Gastroesophageal sphincter (tissue), 4 donors: ENCODE results near the gene CAMK2N2. TPM values are rescaled to one million over a fixed set of nuclear protein-coding genes. Genes with fewer than 3 reads are reported as not detected.

ENCODE experiments used
- ATAC-seq: fragments of 150-250 bp; one replicate; pipeline ENCODE4 v1.9.1; 2016; ENCODE audit warnings: mild to moderate bottlenecking, moderate library complexity
- H3K27ac ChIP-seq, 4 donors: fragments of 200-600 bp; sonication (generic) in 3 of 4; 1 replicate in 3 of 4; 2 replicates in 1 of 4; pipeline ENCODE4 v1.5.1; 2016 to 2019
- H3K27me3 ChIP-seq: fragments of 200-600 bp; sonication (generic); one replicate; pipeline ENCODE4 v1.5.1; 2019
- H3K36me3 ChIP-seq, 2 donors: fragments of 200-600 bp; sonication (generic); one replicate each; pipeline ENCODE4 v1.5.1; 2019; ENCODE audit warnings: control low read depth in 1 of 2
- H3K4me1 ChIP-seq, 3 donors: fragments of 200-600 bp; sonication (generic); 1 replicate in 2 of 3; 2 replicates in 1 of 3; pipeline ENCODE4 v1.5.1; 2016 to 2019; ENCODE audit warnings: control low read depth in 2 of 3
- H3K4me3 ChIP-seq, 2 donors: fragments of 200-600 bp; sonication (generic); one replicate each; pipeline ENCODE4 v1.5.1; 2019; ENCODE audit warnings: mild to moderate bottlenecking in 1 of 2, moderate library complexity in 1 of 2
- H3K9me3 ChIP-seq, 3 donors: fragments of 200-600 bp; sonication (generic); one replicate each; pipeline ENCODE4 v1.5.1; 2017 to 2019; ENCODE audit warnings: control low read depth in 2 of 3
- CTCF ChIP-seq, 4 experiments: fragments of 200-600 bp in 2 of 4; fragments of 450-650 bp in 2 of 4; sonication (generic) in 1 of 4; IDR thresholded peaks; one replicate each; pipeline ENCODE4 v1.5.1; 2017 to 2019; ENCODE audit warnings: antibody characterized with exemption in 4 of 4, mild to moderate bottlenecking in 2 of 4, moderate library complexity in 2 of 4
- EP300 ChIP-seq: sonication (generic); formaldehyde crosslinking; IDR thresholded peaks from one replicate; pipeline ENCODE4 v1.6.1; 2017; ENCODE audit warnings: antibody characterized with exemption, mild to moderate bottlenecking
- POLR2A ChIP-seq, 2 donors: fragments of 450-650 bp; IDR thresholded peaks; one replicate each; pipeline ENCODE4 v1.6.1; 2017; ENCODE audit warnings: antibody characterized with exemption in 2 of 2, mild to moderate bottlenecking in 2 of 2, moderate library complexity in 1 of 2
- POLR2AphosphoS5 ChIP-seq: sonication (generic); formaldehyde crosslinking; IDR thresholded peaks from one replicate; pipeline ENCODE4 v1.6.1; 2017; ENCODE audit warnings: antibody characterized with exemption
- WGBS, 2 donors: methylation state at CpG; one replicate each; pipeline ENCODE4 v1.1.5; 2018; ENCODE audit warnings: low coverage in 1 of 2; 5-methylcytosine and 5-hydroxymethylcytosine counted together
- total RNA-seq, 4 donors: library from RNA; depleted of rRNA; stranded (reverse); fragments of >200 nt; gene quantifications; one replicate each; pipeline ENCODE4 v1.1.0, GENCODE V29; 2016

Gene CAMK2N2
- total RNA-seq, 4 donors from 2014 or later: not detected

- ATAC-seq: no peak
- peaks cover 0 to 53% of the 10 kb centered on the region in 2 donors for H3K36me3 ChIP-seq
- TF ChIP-seq POLR2A (IDR thresholded peaks at IDR 0.05) (no peak), POLR2AphosphoS5 (no peak), CTCF (IDR thresholded peaks at IDR 0.05) (no peak), EP300 (no peak)
- H3K4me1 ChIP-seq: peaks cover 0 to 34% (median 12%) of the 10 kb centered on the region in 3 donors
- H3K4me3 ChIP-seq: peak overlapping the region in 1 of 2 donors; percentile 69
- 56% methylated on average over 2 to 3 of the region's 3 CpGs for WGBS, 2 donors
- no peak overlapping the region for H3K27ac ChIP-seq
- no peaks in the 10 kb centered on the region for H3K27me3 ChIP-seq
- no peaks in the 10 kb centered on the region for H3K9me3 ChIP-seq
Observed at GRCh38 chr3:184300378-184300720, 39.0 kb upstream of the CAMK2N2 start.

- 35 to 60% methylated on average over 5 to 11 of the region's 29 CpGs for WGBS, 2 donors
- no peak for ATAC-seq
- no peaks in the 10 kb centered on the region for H3K27me3 ChIP-seq
- no peak for TF ChIP-seq POLR2A (IDR thresholded peaks at IDR 0.05)
- TF ChIP-seq EP300: no peak
- TF ChIP-seq POLR2AphosphoS5: no peak
- no peak for TF ChIP-seq CTCF (IDR thresholded peaks at IDR 0.05)
- peak overlapping the region; percentile 15 to 90 (median 84) for H3K27ac ChIP-seq
- peak overlapping the region; percentile 68 to 69 for H3K4me3 ChIP-seq
- H3K4me1 ChIP-seq: peaks cover 0 to 34% (median 12%) of the 10 kb centered on the region in 3 donors
- H3K36me3 ChIP-seq: peaks cover 0 to 47% of the 10 kb centered on the region in 2 donors
- H3K9me3 ChIP-seq: no peaks in the 10 kb centered on the region
Observed at GRCh38 chr3:184299488-184300377, 38.4 kb upstream of the CAMK2N2 start.

GRCh38 chr3:184298759-184299487 is 37.6 kb upstream of the CAMK2N2 start, which contains the start of gene PSMD2:
TSS of gene PSMD2 (plus strand) at chr3:184299241. CDS start at chr3:184299267, 26 bp downstream.
- ATAC-seq: peak; percentile 99
- H3K4me1 ChIP-seq: peaks cover 0 to 34% (median 12%) of the 10 kb centered on the region in 3 donors
- no peaks in the 10 kb centered on the region for H3K9me3 ChIP-seq
- no peaks in the 10 kb centered on the region for H3K27me3 ChIP-seq
- TF ChIP-seq POLR2A (IDR thresholded peaks at IDR 0.05) (peak; percentile 72 to 80), EP300 (no peak), CTCF (IDR thresholded peaks at IDR 0.05) (peak in 2 of 4 experiments; percentile 13 to 34), POLR2AphosphoS5 (peak; percentile 75)
- peak within 1 kb of the TSS; percentile 48 to 90 (median 84) for H3K27ac ChIP-seq
- peak within 1 kb of the TSS; percentile 68 to 69 for H3K4me3 ChIP-seq
- 0% methylated on average over 3 of the region's 78 CpGs; no CpG with 5 or more reads in 1 of the 2 donors for WGBS, 2 donors
- H3K36me3 ChIP-seq: peaks cover 0 to 39% of the 10 kb centered on the region in 2 donors

GRCh38 chr3:184296616-184297015 is 35.3 kb upstream of the CAMK2N2 start:
- peaks cover 0 to 27% (median 12%) of the 10 kb centered on the region in 3 donors for H3K4me1 ChIP-seq
- no peak overlapping the region for H3K4me3 ChIP-seq
- no peak for ATAC-seq
- WGBS, 2 donors: 60 to 82% methylated on average over 1 to 6 of the region's 7 CpGs
- H3K27ac ChIP-seq: no peak overlapping the region
- peaks cover 0 to 16% of the 10 kb centered on the region in 2 donors for H3K36me3 ChIP-seq
- H3K9me3 ChIP-seq: no peaks in the 10 kb centered on the region
- TF ChIP-seq POLR2AphosphoS5 (no peak), POLR2A (IDR thresholded peaks at IDR 0.05) (no peak), EP300 (no peak), CTCF (IDR thresholded peaks at IDR 0.05) (no peak)
- H3K27me3 ChIP-seq: peaks cover 12% of the 10 kb centered on the region
